GM12865 (cell line): Measurements from ENCODE around the gene NPC1L1.
A peak's percentile ranks its signal among the peaks of the same experiment; 100 is the strongest.

Experiments
- DNase-seq: peaks from one replicate; pipeline ENCODE4 v3.0.0; 2010; ENCODE audit warnings: low read depth
- H3K4me3 ChIP-seq: 2 replicates; pipeline ENCODE4 v1.5.1; 2011; ENCODE audit warnings: mild to moderate bottlenecking, low read depth, low read length, control low read depth
- CTCF ChIP-seq: IDR thresholded peaks from 2 replicates; pipeline ENCODE4 v1.5.1; 2011; ENCODE audit warnings: low read length, control low read depth, low read depth, inconsistent platforms; ENCODE audit not compliant: insufficient read depth; ENCODE audit errors: missing control alignments

NPC1L1 gene

DNA sequence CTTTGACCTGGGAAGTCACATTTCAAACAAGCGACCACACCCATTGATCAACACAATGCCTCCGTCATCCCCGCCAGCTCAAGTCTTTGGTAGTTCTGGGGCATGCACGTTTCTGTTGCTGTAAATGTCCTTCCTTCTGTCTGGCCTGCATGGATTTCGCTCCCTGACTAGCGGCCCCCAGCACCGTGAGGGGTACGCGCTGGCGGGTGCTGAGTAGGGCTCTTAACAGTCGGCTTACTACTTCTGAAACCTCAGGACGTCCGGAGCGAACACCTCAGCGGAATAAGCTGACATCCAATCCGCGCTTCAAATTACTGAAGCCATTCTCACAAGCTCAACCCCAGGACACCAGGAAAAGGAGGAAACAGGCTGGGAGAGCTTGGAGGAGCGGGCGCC is 51.2 kb downstream of the NPC1L1 start:
- peak overlapping the region; percentile 74 for H3K4me3 ChIP-seq
- DNase-seq, result peak; percentile 53
- no peak for TF ChIP-seq CTCF

GRCh38 chr7:44488955-44489354 is 52.2 kb downstream of the NPC1L1 start:
- TF ChIP-seq CTCF, result no peak
- no peak for DNase-seq
- H3K4me3 ChIP-seq, result peak overlapping the region; percentile 74

DNA sequence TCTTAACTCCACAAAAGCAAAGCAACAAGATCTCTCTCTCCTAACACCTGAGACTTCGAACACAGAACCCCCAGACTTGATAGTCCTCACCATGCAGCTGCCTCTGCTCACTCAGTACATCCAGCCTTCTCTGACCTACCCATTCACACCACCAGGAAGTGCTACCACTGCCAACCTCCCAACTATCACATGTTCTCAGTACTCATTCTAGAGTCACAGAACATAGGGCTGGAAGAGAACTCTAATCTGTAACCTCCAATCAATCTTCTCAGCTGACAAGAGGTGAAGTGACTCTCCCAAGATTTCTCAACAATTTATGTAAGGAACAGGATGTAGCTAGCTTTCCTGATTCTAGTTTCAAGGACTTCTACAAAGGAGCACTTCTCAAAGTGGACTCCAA is 54.4 kb downstream of the NPC1L1 start:
- no peak overlapping the region for H3K4me3 ChIP-seq
- TF ChIP-seq CTCF, result no peak
- DNase-seq, result no peak

- TF ChIP-seq CTCF, result no peak
- DNase-seq, result no peak
- H3K4me3 ChIP-seq, result no peak overlapping the region
Observed at GRCh38 chr7:44486001-44486400, 55.1 kb downstream of the NPC1L1 start.

GRCh38 chr7:44484482-44485313 is 56.4 kb downstream of the NPC1L1 start:
- no peak for DNase-seq
- TF ChIP-seq CTCF, result no peak
- H3K4me3 ChIP-seq, result no peak overlapping the region

DNA sequence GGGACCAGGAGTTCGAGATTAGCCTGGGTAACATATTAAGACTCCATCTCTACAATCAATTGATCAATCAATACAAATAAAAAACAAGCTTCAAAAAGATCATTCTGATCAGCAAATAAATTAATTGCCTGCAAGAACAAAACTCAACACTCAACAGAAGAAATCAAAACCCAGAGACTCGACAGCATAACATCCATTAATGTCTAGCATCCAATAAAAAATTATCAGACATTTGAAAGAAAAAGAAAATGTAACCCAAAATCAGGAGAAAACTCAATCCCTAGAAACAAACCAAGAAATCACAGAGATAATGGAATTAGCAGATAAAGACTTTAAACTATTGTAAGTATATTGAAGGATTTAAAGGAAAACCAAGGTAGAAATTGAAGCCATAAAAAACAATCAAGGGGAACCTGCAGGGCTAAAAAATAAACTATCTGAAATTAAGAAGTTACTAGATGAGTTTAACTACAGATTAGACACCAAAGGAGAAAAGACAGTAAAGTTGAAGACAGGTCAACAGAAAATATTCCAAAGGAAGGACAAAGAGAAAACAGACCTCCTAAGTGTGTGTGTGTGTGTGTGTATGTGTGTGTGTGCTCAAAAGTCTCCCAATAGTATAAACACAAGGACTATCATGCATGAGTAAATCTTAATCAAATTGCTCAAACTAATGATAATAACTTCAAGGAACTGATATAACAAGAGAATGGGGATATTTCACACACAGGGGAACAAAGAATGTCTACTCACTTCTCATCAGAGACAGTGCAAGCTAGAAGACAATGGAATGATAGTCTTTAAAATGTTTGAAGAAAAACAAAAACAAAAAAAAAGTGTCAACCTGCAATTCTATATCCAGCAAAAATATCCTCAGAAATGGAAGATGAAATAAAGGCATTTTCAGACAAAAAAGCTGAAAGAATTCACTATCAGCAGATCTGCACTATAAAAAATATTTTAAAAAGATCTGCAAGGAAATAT is 58.3 kb downstream of the NPC1L1 start:
- no peak overlapping the region for H3K4me3 ChIP-seq

More for the DNA sequence above, 58.3 kb downstream of the NPC1L1 start:
- no peak for TF ChIP-seq CTCF
- DNase-seq, result no peak
